Hepatocyte (in vitro differentiated cells): ENCODE measurements around the gene JMJD7.

Source experiments
- EZH2 ChIP-seq: fragments of 200-600 bp; sonication (generic); IDR thresholded peaks from 2 replicates; pipeline ENCODE4 v1.6.1; 2016; ENCODE audit warnings: antibody characterized with exemption, mild to moderate bottlenecking, borderline replicate concordance
- EZH2phosphoT487 ChIP-seq: fragments of 200-600 bp; sonication (generic); IDR thresholded peaks from one replicate; pipeline ENCODE4 v1.6.1; 2018; ENCODE audit warnings: antibody characterized with exemption, mild to moderate bottlenecking, low read depth, moderate library complexity; ENCODE audit not compliant: unreplicated experiment, severe bottlenecking
- TF ChIP-seq, protein P1 (sequence below): fragments of 200-600 bp; sonication (generic); IDR thresholded peaks from 2 replicates; pipeline ENCODE4 v1.5.1; 2016; ENCODE audit warnings: antibody characterized with exemption, mild to moderate bottlenecking; ENCODE audit not compliant: poor library complexity

DNA sequence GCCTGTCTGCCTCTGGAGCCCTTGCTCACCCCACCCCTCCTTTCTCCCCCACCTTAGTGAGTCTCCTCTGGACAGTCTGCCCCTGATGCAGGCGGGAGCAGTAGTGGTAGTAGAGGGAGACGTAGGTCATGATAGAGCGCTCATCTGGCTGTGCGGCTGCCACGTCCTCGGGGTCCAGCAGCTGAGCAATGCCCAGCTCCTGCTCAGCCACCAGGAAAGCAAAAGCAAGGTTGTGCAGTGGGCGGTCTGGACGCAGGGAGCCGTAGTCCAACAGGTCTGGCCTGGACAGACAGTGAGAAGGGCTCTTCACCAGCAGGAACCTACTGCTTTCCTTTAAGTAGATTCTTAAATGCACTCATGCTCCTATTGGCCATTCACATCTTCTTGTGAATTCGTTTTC, 59.3 kb downstream of the JMJD7 start:
- TF ChIP-seq, protein P1, sequence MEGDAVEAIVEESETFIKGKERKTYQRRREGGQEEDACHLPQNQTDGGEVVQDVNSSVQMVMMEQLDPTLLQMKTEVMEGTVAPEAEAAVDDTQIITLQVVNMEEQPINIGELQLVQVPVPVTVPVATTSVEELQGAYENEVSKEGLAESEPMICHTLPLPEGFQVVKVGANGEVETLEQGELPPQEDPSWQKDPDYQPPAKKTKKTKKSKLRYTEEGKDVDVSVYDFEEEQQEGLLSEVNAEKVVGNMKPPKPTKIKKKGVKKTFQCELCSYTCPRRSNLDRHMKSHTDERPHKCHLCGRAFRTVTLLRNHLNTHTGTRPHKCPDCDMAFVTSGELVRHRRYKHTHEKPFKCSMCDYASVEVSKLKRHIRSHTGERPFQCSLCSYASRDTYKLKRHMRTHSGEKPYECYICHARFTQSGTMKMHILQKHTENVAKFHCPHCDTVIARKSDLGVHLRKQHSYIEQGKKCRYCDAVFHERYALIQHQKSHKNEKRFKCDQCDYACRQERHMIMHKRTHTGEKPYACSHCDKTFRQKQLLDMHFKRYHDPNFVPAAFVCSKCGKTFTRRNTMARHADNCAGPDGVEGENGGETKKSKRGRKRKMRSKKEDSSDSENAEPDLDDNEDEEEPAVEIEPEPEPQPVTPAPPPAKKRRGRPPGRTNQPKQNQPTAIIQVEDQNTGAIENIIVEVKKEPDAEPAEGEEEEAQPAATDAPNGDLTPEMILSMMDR, result no peak
- TF ChIP-seq EZH2 (no peak), EZH2phosphoT487 (no peak)
